SIG-M5 (cell line): ENCODE data around the gene DMKN.
"Not testable (repeated sequence)": the region's sequence is repeated elsewhere in the genome, so short reads cannot be mapped to it uniquely, and the experiment has no call there.

Experiments used
- DNase-seq: peaks from one replicate; lab custom pipeline; 2025; lab: John Stamatoyannopoulos, UW

Gene DMKN

DNA sequence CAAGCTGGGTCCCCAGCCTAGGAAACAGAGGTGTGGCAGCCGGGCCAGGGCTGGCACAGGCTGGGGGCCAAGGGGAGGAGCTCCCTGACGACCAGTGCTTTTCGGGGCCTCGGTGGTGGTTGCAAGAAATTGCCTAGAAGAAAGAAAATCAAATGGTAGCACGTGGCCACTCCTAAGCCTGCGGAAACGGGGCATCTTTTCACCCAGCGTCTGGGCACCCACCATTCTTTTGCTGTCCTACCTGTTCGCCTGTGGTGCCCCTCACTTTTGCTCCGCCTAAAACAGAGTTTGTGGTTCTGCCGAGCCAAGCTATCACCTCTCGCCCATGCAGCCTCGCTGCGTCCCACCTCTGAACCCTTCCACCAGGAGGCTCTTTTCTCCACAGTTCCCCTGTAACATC lies 16.0 kb downstream of the DMKN start:
- DNase-seq, result no peak

- DNase-seq, result no peak
Measured at GRCh38 chr19:35495107-35496064, 18.1 kb downstream of the DMKN start.

DNA sequence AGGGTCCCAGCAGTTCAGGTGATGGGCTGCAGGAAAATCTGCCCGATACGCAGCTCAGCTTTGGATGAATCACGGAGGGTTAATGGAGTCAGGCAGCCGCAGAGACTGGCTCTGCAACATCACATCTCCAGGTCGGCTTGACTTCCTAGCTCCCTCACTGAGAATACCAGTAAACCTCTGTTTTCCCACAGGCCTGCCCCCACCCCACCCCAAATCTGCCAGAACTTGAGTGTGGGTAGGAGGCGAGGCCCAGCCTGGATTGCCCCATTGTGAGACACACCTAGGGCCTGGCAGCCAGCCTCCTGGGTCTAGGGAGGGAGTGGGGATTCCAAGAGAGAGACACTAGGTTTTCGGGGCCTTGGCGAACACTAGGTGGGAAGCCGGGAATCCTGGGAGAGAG lies 19.5 kb downstream of the DMKN start:
- no peak for DNase-seq

DNA sequence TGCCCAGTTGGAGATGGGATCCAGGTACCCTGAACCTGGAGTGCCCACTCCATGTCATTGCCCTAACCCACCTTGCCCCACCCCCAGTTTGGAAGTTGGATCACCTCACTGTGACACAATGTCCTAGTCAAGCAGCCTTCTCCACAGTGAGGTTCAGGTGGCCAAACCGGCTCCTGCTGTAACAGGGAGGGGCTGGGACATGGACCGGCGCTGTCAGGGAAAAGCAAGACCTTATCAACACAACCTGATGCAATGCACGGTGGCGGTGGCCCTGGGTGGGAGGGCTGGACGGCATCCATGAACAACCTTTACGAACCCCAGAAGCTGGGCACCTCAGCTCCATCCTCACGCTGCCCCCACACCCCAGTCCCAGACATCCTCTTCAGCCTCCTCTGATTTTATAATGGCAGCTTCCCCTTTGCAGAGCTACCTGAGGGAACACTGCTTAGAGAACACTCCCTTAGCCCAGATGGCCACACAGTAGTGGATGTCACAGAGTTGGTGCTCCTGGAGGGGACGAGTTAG lies 21.6 kb downstream of the DMKN start:
- DNase-seq, result no peak

GRCh38 chr19:35490364-35490763 lies 23.1 kb downstream of the DMKN start, which contains the start of gene KRTDAP:
Gene KRTDAP, minus strand, starts transcription at chr19:35490464. Its CDS starts 22 bp downstream, at chr19:35490442.
- no peak for DNase-seq

GRCh38 chr19:35488677-35489076 lies 24.8 kb downstream of the DMKN start:
- DNase-seq, result no peak

- no peak for DNase-seq
Measured at GRCh38 chr19:35487656-35488182, 25.7 kb downstream of the DMKN start.

- DNase-seq, result no peak
Measured at GRCh38 chr19:35486268-35486708, 27.2 kb downstream of the DMKN start.

- DNase-seq, result no peak
Measured at GRCh38 chr19:35484252-35485036, 29.0 kb downstream of the DMKN start.

DNA sequence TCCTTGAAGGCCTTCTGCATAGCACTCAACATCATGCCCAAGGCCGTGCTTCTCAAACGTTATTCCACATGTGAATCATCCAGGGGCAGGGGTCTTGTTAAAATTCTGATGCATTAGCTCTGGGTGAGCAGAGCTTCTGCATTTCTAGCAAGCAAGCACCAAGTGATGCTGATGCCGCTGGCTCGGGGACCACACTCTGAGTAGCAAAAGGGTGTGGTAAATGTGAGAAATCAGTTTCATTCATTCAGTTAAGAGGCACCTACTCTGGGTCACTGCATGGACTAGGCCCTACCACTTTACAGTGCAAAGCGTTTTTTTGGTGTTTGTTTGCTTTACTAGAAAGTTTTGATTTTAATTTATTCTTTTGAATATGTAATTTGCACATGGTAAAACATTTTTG lies 30.4 kb downstream of the DMKN start:
- DNase-seq, result no peak

- no peak for DNase-seq
Measured at GRCh38 chr19:35478794-35479677, 34.4 kb downstream of the DMKN start.

- DNase-seq, result no peak
Measured at GRCh38 chr19:35476149-35476548, 37.3 kb downstream of the DMKN start.

DNA sequence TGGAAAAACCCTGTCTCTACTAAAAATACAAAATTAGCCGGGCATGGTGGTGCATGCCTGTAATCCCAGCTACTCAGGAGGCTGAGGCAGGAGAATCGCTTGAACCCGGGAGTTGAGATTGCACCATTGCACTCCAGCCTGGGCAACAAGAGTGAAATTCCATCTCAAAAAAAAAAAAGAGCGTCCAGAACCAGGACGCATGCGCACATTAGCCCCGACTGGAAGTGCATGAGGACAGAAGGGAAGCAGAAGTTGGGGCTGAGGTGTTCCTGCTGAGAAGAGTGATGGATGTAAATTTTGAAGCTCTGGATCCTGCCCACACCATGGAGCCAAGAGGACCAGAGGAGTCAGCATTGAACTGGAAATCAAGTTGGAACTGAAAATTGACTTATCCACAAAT lies 38.9 kb downstream of the DMKN start:
- DNase-seq, result not testable (repeated sequence)

DNA sequence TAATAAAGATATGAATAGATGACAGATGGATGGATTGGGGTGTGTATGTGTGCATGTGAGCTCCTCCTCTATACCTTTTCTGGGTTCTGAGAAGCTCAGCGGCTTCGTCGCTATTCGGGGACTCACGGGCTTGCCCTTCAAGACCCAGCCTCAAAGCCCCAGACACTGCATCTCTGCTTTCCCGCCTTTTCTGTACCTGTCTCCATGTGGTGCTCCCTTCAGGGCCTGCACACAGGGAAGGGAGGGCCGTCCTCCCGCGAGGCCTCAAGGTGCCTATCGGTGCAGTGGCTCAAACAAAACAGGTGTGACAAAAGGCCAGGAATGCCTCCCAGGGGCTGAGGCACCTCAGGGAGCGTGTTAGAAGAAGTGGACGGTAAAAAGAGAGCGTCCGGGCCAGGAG lies 39.3 kb downstream of the DMKN start:
- DNase-seq, result no peak

GRCh38 chr19:35471946-35472345 lies 41.5 kb downstream of the DMKN start:
- no peak for DNase-seq

DNA sequence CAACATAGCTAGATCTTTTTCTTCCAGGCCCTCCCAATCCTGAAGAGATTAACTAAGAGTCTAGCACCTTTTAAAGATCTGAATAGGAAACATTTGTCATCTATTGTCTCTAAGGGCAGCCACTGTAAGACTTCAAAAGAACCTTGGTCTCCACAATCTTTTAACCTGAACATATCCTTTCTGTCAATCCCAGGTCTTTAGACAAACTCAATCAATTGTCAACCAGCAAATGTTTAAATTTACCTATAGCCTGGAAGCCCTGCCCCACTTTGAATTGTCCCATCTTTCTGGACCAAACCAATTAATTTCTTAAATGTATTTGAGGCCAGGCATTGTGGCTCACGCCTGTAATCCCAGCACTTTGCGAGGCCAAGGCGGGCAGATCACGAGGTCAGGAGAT lies 42.4 kb downstream of the DMKN start:
- not testable (repeated sequence) for DNase-seq

DNA sequence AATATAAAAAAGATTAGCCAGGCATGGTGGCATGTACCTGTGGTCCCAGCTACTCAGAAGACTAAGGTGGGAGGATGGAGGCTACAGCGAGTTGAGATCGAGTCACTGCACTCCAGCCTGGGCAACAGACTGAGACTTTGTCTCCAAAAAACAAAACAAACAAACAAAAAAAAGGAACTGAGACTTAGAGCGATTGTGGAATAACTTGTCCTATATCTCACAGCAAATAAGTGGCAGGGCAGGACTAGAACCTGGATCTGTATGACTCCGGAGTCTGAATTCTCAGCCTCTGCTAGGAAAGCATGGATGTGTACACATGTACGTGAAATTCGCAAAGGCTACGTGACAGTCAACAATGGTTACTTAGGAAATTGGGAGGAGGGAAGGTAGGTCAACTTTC lies 43.3 kb downstream of the DMKN start:
- DNase-seq, result no peak

DNA sequence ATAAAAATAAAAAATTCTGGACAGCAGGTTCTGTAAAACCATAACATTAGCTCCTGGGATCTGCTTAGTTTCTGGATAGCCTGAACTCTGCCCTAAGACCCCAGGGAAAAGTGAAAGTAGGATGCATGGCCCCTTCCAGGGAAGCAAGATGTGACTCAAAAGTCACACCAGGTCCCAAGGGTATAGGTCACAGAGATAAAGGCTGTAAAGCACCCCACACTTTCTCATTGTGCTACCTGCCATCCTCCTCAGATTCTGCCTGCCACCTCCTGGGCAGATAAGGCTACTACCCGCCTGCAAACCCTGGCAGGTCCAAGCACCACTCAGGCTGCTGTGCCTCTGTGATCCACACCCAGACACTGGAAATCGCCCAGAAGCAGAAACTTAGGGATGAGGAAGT lies 44.8 kb downstream of the DMKN start:
- DNase-seq, result no peak

GRCh38 chr19:35466259-35466658 lies 47.2 kb downstream of the DMKN start:
- no peak for DNase-seq

- not testable (repeated sequence) for DNase-seq
Measured at GRCh38 chr19:35462956-35463355, 50.5 kb downstream of the DMKN start.

- DNase-seq, result peak; percentile 78
Measured at GRCh38 chr19:35462476-35462953, 50.9 kb downstream of the DMKN start.
